Activated CD8-positive, alpha-beta T cell treated with anti-CD3 and anti-CD28 coated beads, Interleukin-2, amount 10 ng/mL, durations not matched to agents 7 days and 5 days (primary cell): ENCODE measurements around the gene FCHSD2. TPM values are rescaled to one million over a fixed set of nuclear protein-coding genes. Genes with fewer than 3 reads are reported as not detected.

ENCODE experiments used
- ATAC-seq: fragments of 150-1000 bp; cut with Tn5 transposase; one replicate; pipeline ENCODE4 v1.10.0; 2021; ENCODE audit warnings: moderate library complexity
- CTCF ChIA-PET: fragments of 350-600 bp; sonication (Branson Sonifier 250); formaldehyde crosslinking; loops from one replicate; lab custom pipeline; 2021; ENCODE audit warnings: antibody characterized with exemption; lab: Charles Lee
- POLR2A ChIA-PET: fragments of 350-600 bp; sonication (Branson Sonifier 250); formaldehyde crosslinking; loops from one replicate; lab custom pipeline; 2021; ENCODE audit warnings: antibody characterized with exemption; lab: Charles Lee
- DNase-seq: peaks from one replicate; pipeline ENCODE4 v3.0.0-alpha.2; 2020
- H3K27ac Mint-ChIP-seq: one replicate; pipeline ENCODE4 v1.8.0; 2021; ENCODE audit warnings: mild to moderate bottlenecking, mixed read lengths
- H3K27me3 Mint-ChIP-seq: one replicate; pipeline ENCODE4 v1.8.0; 2021; ENCODE audit warnings: low read depth, mixed read lengths
- H3K36me3 Mint-ChIP-seq: one replicate; pipeline ENCODE4 v1.8.0; 2021; ENCODE audit warnings: low read depth, mixed read lengths
- H3K4me1 Mint-ChIP-seq: one replicate; pipeline ENCODE4 v1.8.0; 2021; ENCODE audit warnings: low read depth, mixed read lengths
- H3K4me3 Mint-ChIP-seq: one replicate; pipeline ENCODE4 v1.8.0; 2021; ENCODE audit warnings: mild to moderate bottlenecking, mixed read lengths
- H3K9me3 Mint-ChIP-seq: one replicate; pipeline ENCODE4 v1.8.0; 2022; ENCODE audit warnings: mixed read lengths; ENCODE audit not compliant: insufficient read depth
- total RNA-seq, 2 experiments: library from RNA; stranded (reverse); gene quantifications; one replicate each; pipeline ENCODE4 v1.2.3, GENCODE V29; 2021

The FCHSD2 gene
- total RNA-seq, 2 experiments from 2014 or later, result 49.6 to 51.8 TPM

DNA sequence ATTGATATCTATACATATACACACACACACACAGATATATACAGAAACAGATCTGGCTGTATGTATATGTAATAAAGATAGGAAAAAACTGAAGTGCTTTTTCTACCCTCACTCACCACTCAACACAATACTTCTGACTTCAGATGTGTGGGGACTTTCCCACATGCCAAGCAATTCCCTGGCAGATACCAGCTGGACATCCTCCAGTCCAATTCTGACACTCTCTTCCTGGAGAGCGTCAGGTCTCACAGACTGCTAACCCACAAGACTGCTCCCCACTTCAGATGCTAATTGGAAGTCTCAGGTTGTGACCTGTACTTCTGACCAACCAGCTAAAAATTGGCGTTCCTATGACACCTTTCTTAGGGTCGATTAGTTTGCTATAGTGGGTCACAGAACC, 187.3 kb downstream of the FCHSD2 start:
- ChIA-PET POLR2A (no interaction called here), CTCF (no interaction called here)
- Mint-ChIP-seq H3K4me1 (peaks cover 3% of the 10 kb centered on the region), H3K27me3 (no peaks in the 10 kb centered on the region), H3K4me3 (no peak overlapping the region), H3K9me3 (no peaks in the 10 kb centered on the region), H3K27ac (no peak overlapping the region), H3K36me3 (peaks cover 24% of the 10 kb centered on the region)
- DNase-seq, result no peak
- no peak for ATAC-seq

DNA sequence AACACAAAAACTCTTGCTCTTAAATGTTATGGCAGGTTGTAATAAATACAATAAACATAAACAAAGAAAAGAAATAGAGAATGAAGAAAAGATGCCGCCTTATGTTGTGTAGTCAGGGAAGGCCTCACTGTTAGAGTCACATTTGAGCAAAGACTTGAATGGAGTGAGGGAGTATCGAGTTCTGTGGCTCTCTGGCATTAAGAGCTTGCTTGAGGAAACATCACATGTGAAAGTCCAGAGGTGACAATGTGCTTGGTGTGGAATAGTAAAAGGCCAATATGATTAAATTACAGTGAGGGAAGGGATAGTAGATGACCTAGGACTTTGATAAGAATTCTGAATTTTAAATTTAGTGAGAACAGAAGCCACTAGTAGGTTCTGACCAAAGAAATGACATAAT, 188.5 kb downstream of the FCHSD2 start:
- no peak overlapping the region for H3K4me3 Mint-ChIP-seq

DNA sequence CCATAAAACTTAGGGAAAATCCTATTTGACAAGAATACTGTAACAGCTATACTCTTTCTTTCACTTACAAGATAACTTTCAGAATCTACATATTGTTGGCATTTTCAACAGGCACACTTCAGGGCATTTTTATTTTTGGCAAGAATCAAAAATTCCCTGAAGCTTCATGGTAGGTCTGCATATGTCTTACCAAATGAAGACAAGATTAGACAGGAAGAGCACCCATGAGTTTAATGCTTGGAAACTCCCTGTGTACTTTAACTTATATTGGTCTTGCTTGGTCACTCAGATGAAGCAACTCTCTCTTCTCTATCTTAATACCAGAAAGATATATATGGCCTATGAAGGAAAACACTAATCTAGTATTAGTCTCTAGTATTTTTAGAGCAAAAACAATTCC, 190.2 kb downstream of the FCHSD2 start:
- peaks cover 3% of the 10 kb centered on the region for H3K4me1 Mint-ChIP-seq
- peaks cover 14% of the 10 kb centered on the region for H3K36me3 Mint-ChIP-seq
- no peak for ATAC-seq
- ChIA-PET POLR2A (no interaction called here), CTCF (no interaction called here)
- no peak for DNase-seq
- no peaks in the 10 kb centered on the region for H3K9me3 Mint-ChIP-seq
- no peaks in the 10 kb centered on the region for H3K27me3 Mint-ChIP-seq
- no peak overlapping the region for H3K27ac Mint-ChIP-seq
- H3K4me3 Mint-ChIP-seq, result no peak overlapping the region

More for the DNA sequence above, 188.5 kb downstream of the FCHSD2 start:
- ChIA-PET CTCF (no interaction called here), POLR2A (no interaction called here)
- H3K27me3 Mint-ChIP-seq, result no peaks in the 10 kb centered on the region
- H3K4me1 Mint-ChIP-seq, result peaks cover 3% of the 10 kb centered on the region
- peaks cover 19% of the 10 kb centered on the region for H3K36me3 Mint-ChIP-seq
- no peak overlapping the region for H3K27ac Mint-ChIP-seq
- no peak for ATAC-seq
- no peaks in the 10 kb centered on the region for H3K9me3 Mint-ChIP-seq
- DNase-seq, result no peak

DNA sequence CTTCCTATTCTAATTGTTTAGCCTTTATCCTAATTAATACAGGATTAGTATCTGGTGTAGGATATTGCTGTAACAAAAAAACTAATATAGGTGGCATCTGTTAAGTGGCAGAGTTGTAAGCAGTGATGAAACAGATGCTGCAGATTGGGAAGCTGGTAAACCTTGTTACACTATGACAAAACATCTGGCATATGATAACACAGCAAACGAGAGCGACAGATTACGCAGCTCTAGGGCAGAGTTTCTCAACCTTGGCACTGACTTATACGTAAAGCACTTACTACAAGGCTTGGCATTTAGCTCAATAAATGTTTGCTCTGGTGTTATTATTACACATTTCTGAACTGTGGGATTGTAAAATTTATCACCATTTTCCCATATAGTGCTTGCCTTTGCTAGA, 190.9 kb downstream of the FCHSD2 start:
- no peak overlapping the region for H3K4me3 Mint-ChIP-seq
- no peak for ATAC-seq
- DNase-seq, result no peak
- peaks cover 16% of the 10 kb centered on the region for H3K36me3 Mint-ChIP-seq
- peaks cover 3% of the 10 kb centered on the region for H3K4me1 Mint-ChIP-seq
- ChIA-PET POLR2A (no interaction called here), CTCF (no interaction called here)
- H3K27me3 Mint-ChIP-seq, result no peaks in the 10 kb centered on the region
- no peak overlapping the region for H3K27ac Mint-ChIP-seq
- H3K9me3 Mint-ChIP-seq, result no peaks in the 10 kb centered on the region

DNA sequence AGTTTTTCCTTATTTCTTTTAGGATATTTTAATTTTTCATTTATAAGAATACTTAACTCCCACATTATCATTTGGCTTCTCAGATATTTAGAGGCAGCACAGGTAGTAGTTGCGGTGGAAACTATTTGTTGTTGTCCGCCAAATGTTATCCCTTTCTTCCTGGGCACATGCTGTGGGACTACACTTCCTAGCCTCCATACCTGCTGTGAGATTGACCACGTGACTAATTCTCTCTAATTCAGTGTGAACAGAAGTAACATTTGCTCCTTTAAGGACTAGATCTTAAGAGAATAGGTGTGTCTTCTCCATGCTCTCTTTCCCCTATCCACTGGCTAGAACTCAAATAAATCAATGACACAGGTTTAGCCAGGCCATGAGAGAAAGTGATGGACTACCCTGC, 191.4 kb downstream of the FCHSD2 start:
- Mint-ChIP-seq H3K27me3 (no peaks in the 10 kb centered on the region), H3K4me3 (no peak overlapping the region), H3K27ac (no peak overlapping the region), H3K36me3 (peaks cover 16% of the 10 kb centered on the region), H3K4me1 (no peaks in the 10 kb centered on the region), H3K9me3 (no peaks in the 10 kb centered on the region)
- no peak for DNase-seq
- ChIA-PET POLR2A (no interaction called here), CTCF (no interaction called here)
- ATAC-seq, result no peak

DNA sequence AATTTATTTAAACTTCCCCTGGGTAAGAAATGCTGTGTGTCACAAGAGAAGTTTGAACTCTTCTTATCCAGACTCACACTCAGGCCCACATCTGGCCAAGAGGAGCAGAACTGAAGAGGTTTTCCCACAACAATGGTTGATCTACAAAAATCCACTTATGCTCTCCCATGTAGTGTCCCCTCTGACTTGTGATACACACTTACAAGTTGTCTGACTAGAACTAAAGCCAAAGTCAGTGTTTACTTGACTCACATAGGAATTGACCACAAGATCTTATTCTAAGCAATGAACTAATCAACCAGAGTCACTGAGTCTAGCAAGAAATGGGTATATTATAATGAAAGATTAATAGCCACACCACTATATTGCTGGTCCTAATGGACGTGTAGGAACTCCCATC, 194.9 kb downstream of the FCHSD2 start:
- H3K9me3 Mint-ChIP-seq, result peaks cover 6% of the 10 kb centered on the region
- H3K27me3 Mint-ChIP-seq, result no peaks in the 10 kb centered on the region
- H3K27ac Mint-ChIP-seq, result no peak overlapping the region
- DNase-seq (no peak), ATAC-seq (no peak)
- no peaks in the 10 kb centered on the region for H3K4me1 Mint-ChIP-seq
- POLR2A ChIA-PET, result no interaction called here
- CTCF ChIA-PET, result interaction anchor here (0.8 to 1.1 kb wide), 2 partner anchors 22 to 230 kb away, joined by 3 to 4 read pairs; no protein-coding TSS in a partner anchor
- no peak overlapping the region for H3K4me3 Mint-ChIP-seq
- H3K36me3 Mint-ChIP-seq, result peaks cover 21% of the 10 kb centered on the region

DNA sequence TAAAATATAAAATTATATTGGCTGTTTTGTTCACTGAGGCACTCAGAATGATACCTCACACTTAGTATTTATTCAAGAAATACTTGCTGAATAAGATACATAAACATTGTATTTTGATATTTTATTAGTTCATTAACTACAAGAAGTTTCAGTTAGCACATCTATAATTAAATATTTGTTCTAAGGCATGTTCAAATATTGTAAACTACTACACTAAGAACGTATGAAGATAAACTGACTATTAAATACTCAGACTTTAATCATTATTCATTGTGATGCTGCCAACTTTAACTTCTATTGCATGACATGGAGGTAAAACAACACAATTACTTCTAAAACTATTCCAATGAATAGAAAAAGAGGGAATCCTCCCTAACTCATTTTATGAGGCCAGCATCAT, 198.5 kb downstream of the FCHSD2 start:
- no peaks in the 10 kb centered on the region for H3K27me3 Mint-ChIP-seq
- no peak overlapping the region for H3K27ac Mint-ChIP-seq
- ATAC-seq (no peak), DNase-seq (no peak)
- CTCF ChIA-PET, result no interaction called here
- H3K9me3 Mint-ChIP-seq, result peaks cover 10% of the 10 kb centered on the region
- no peak overlapping the region for H3K4me3 Mint-ChIP-seq
- peaks cover 17% of the 10 kb centered on the region for H3K36me3 Mint-ChIP-seq
- H3K4me1 Mint-ChIP-seq, result no peaks in the 10 kb centered on the region
- POLR2A ChIA-PET, result no interaction called here

DNA sequence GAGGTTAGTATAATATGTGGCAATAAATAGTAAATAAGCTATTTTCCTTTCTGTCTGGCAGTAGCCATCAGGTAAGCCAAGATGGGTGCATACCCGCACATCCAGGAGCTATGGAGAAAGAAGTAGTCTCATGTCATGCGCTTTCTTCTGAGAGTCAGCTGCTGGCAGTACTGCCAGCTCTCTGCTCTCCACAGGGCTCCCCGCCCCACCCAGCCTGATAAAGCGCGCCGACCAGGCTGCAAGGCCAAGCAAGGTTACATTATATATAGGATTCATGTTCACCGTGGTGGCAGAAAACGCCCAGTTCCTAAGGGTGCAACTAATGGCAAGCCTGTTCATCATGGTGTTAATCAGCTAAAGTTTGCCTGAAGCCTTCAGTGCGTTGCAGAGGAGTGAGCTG, 201.7 kb downstream of the FCHSD2 start:
- Mint-ChIP-seq H3K4me3 (no peak overlapping the region), H3K4me1 (no peaks in the 10 kb centered on the region), H3K27me3 (no peaks in the 10 kb centered on the region), H3K27ac (no peak overlapping the region), H3K36me3 (peaks cover 14% of the 10 kb centered on the region), H3K9me3 (peaks cover 10% of the 10 kb centered on the region)
- DNase-seq (no peak), ATAC-seq (no peak)
- ChIA-PET POLR2A (interaction anchor here (0.7 kb wide), 1 partner anchor 63 kb away, joined by 4 read pairs; no protein-coding TSS in a partner anchor), CTCF (interaction anchor here (0.9 kb wide), 1 partner anchor 11 kb away, joined by 3 read pairs; no protein-coding TSS in a partner anchor)

DNA sequence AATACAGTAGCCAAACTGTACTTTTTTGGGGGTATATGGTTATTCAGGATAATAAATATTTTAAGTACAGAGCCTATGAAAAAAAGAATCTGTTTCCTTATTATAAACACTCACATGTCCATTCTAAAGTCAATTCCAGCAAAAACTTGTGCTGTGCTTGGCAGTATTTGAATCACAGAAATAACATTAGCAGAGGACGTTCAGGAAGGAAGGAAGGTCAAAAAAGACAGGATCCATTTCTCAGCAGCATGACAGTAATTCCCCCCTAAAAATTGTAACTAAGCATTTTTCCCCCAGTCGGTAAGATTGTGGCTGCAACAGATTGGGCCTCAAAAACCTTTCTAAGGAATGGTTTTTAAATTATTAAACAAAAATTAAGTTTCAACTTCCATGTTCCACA, 203.1 kb downstream of the FCHSD2 start:
- ATAC-seq (no peak), DNase-seq (no peak)
- POLR2A ChIA-PET, result no interaction called here
- Mint-ChIP-seq H3K4me3 (no peak overlapping the region), H3K27me3 (no peaks in the 10 kb centered on the region), H3K27ac (no peak overlapping the region), H3K4me1 (no peaks in the 10 kb centered on the region), H3K36me3 (peaks cover 10% of the 10 kb centered on the region), H3K9me3 (peaks cover 10% of the 10 kb centered on the region)
- CTCF ChIA-PET, result interaction anchor here (0.8 to 1.3 kb wide), 3 partner anchors 13 to 298 kb away, joined by 3 to 4 read pairs (median 4); no protein-coding TSS in a partner anchor

DNA sequence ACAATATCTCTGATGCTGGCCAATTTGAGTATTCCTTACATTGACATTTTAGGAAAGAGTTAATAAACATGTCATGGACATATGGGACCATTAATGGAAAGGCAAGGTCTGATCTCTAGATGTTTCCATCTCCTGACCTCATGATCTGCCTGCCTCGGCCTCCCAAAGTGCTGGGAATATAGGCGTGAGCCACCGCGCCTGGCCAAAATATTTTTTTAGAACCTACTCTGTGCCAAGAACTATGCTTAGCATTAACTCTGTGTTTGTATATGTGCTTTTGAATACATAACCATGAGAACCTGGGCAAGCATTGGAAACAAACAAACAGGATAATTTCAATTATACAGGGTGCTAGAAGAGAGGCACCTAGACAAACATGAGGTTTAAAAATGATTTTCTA, 204.7 kb downstream of the FCHSD2 start:
- ATAC-seq (no peak), DNase-seq (no peak)
- Mint-ChIP-seq H3K9me3 (peaks cover 3% of the 10 kb centered on the region), H3K36me3 (peaks cover 6% of the 10 kb centered on the region), H3K4me3 (no peak overlapping the region), H3K27ac (no peak overlapping the region), H3K27me3 (no peaks in the 10 kb centered on the region), H3K4me1 (no peaks in the 10 kb centered on the region)
- POLR2A ChIA-PET, result no interaction called here
- CTCF ChIA-PET, result no interaction called here

DNA sequence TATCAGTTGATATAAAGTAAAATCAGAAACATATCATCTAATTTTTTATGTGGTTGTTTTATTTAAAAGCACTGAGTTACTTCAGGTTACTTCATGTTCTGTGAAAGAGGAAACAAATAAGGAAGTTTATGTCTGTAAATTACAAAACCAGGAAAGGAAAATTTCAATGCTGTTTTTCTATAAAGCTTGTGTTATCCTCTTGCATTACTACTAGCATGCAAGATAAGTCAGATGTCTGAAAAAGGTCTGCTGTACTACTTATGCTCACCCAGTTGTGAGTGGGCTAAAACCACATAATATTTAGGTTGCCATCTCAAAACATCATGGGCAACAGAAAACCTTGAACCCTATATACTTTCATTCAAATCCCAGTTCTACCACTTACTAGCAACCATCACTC, 206.4 kb downstream of the FCHSD2 start:
- Mint-ChIP-seq H3K4me3 (no peak overlapping the region), H3K4me1 (no peaks in the 10 kb centered on the region), H3K9me3 (no peaks in the 10 kb centered on the region), H3K36me3 (peaks cover 2% of the 10 kb centered on the region), H3K27me3 (no peaks in the 10 kb centered on the region), H3K27ac (no peak overlapping the region)
- ChIA-PET POLR2A (no interaction called here), CTCF (interaction anchor here (1.0 kb wide), 1 partner anchor 1454 kb away, joined by 3 read pairs; no protein-coding TSS in a partner anchor)
- DNase-seq (no peak), ATAC-seq (no peak)

DNA sequence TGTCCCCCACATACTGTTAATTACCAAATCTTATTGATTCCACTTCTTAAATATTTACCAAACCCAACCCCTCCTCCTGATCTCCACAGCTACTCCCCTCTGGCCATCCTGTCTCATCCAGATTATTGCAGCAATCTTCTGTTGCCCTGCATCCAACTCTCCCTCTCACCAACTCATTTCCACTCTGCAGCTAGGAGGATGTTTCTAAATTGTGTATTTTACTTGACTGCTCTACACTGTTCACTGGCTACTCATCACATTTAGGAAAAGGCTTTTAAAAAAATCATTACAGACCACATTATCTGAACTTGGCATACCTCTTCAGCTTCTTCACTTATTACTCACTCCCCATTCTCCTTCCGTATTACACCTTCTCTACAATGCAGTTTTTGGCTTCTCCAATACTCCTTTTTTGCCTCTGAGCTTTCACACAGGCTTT, 210.0 kb downstream of the FCHSD2 start:
- Mint-ChIP-seq H3K27me3 (no peaks in the 10 kb centered on the region), H3K9me3 (no peaks in the 10 kb centered on the region), H3K4me3 (no peak overlapping the region), H3K27ac (no peak overlapping the region), H3K4me1 (no peaks in the 10 kb centered on the region), H3K36me3 (no peaks in the 10 kb centered on the region)
- no peak for ATAC-seq
- DNase-seq, result no peak
- POLR2A ChIA-PET, result no interaction called here
- CTCF ChIA-PET, result no interaction called here

DNA sequence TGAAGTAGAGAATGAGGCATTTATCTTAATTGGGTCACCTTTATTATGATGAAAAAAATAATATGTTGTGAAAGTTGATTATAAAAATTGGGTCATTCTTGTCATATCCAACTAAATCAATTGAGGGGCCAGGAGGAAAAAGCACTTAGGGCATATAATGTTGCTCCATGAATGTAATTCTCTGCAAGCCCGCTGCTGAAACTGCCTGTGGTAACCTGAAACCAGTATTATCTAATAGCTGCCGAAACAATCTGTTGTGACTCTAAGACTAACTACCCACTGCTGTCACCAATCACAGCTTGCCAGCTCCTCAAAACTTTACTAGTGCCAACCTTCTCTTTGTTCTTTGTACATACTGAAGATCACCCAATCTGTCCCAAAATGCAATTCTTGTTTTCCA, 212.1 kb downstream of the FCHSD2 start:
- Mint-ChIP-seq H3K4me3 (no peak overlapping the region), H3K4me1 (no peaks in the 10 kb centered on the region), H3K9me3 (no peaks in the 10 kb centered on the region), H3K36me3 (no peaks in the 10 kb centered on the region), H3K27ac (no peak overlapping the region), H3K27me3 (no peaks in the 10 kb centered on the region)
- ATAC-seq (no peak), DNase-seq (no peak)
- ChIA-PET CTCF (interaction anchor here (0.6 to 8.9 kb wide), 3 partner anchors 10 to 249 kb away, joined by 3 to 91 read pairs (median 3); no protein-coding TSS in a partner anchor), POLR2A (no interaction called here)
